CD4-positive, alpha-beta memory T cell (primary cell): ENCODE measurements around the gene ELOVL6. TPM values are rescaled to one million over a fixed set of nuclear protein-coding genes. Genes with fewer than 3 reads are reported as not detected.
"Not testable (repeated sequence)": the region's sequence is repeated elsewhere in the genome, so short reads cannot be mapped to it uniquely, and the experiment has no call there.

Experiments
- CTCF ChIA-PET: fragments of 350-600 bp; sonication (Branson Sonifier 250); formaldehyde crosslinking; loops from one replicate; lab custom pipeline; 2021; ENCODE audit warnings: inconsistent platforms; ENCODE audit not compliant: partially characterized antibody; lab: Charles Lee
- POLR2A ChIA-PET: fragments of 350-600 bp; sonication (Branson Sonifier 250); formaldehyde crosslinking; loops from one replicate; lab custom pipeline; 2021; ENCODE audit not compliant: partially characterized antibody; lab: Charles Lee
- DNase-seq, 5 donors: peaks; one replicate each; pipeline versions ENCODE4 v3.0.0 to v3.0.0-alpha.2; 2020 to 2022; ENCODE audit warnings: mixed read lengths in 1 of 5
- H3K27ac ChIP-seq: one replicate; pipeline ENCODE4 v1.7.0; 2013; ENCODE audit warnings: low read depth, low read length
- H3K27me3 ChIP-seq: 2 replicates; pipeline ENCODE4 v1.7.0; 2013; ENCODE audit warnings: mild to moderate bottlenecking, low read length, moderate library complexity; ENCODE audit not compliant: insufficient read depth
- H3K36me3 ChIP-seq: 2 replicates; pipeline ENCODE4 v1.7.0; 2013; ENCODE audit warnings: mild to moderate bottlenecking, low read length, moderate library complexity; ENCODE audit not compliant: insufficient read depth
- H3K4me1 ChIP-seq: 2 replicates; pipeline ENCODE4 v1.7.0; 2013; ENCODE audit warnings: mild to moderate bottlenecking, low read length, moderate library complexity; ENCODE audit not compliant: insufficient read depth
- H3K4me3 ChIP-seq, 2 donors: one replicate each; pipeline ENCODE4 v1.7.0; 2013; ENCODE audit warnings: low read length in 2 of 2, mild to moderate bottlenecking in 1 of 2
- H3K9me3 ChIP-seq, 2 donors: one replicate each; pipeline ENCODE4 v1.7.0; 2013; ENCODE audit warnings: low read length in 2 of 2, control low read depth in 1 of 2; ENCODE audit not compliant: control insufficient read depth in 1 of 2
- H3K27ac Mint-ChIP-seq, 7 donors: one replicate each; pipeline ENCODE4 v1.8.0; 2020 to 2021; ENCODE audit warnings: mixed read lengths in 7 of 7, mild to moderate bottlenecking in 6 of 7, inconsistent platforms in 3 of 7, moderate library complexity in 3 of 7
- H3K27me3 Mint-ChIP-seq, 2 donors: one replicate each; pipeline ENCODE4 v1.8.0; 2020 to 2021; ENCODE audit warnings: mixed read lengths in 2 of 2
- H3K36me3 Mint-ChIP-seq, 2 donors: one replicate each; pipeline ENCODE4 v1.8.0; 2020 to 2021; ENCODE audit warnings: mixed read lengths in 2 of 2, inconsistent platforms in 1 of 2, mild to moderate bottlenecking in 1 of 2
- H3K4me1 Mint-ChIP-seq, 4 donors: one replicate each; pipeline ENCODE4 v1.8.0; 2020 to 2021; ENCODE audit warnings: mixed read lengths in 4 of 4, mild to moderate bottlenecking in 1 of 4
- H3K4me3 Mint-ChIP-seq, 8 donors: one replicate each; pipeline ENCODE4 v1.8.0; 2020 to 2021; ENCODE audit warnings: mixed read lengths in 8 of 8, mild to moderate bottlenecking in 7 of 8, moderate library complexity in 6 of 8, inconsistent platforms in 3 of 8
- H3K9me3 Mint-ChIP-seq, 8 donors: one replicate each; pipeline ENCODE4 v1.8.0; 2020 to 2021; ENCODE audit warnings: mixed read lengths in 8 of 8, mild to moderate bottlenecking in 5 of 8, inconsistent platforms in 3 of 8, moderate library complexity in 1 of 8
- intact Hi-C: fragments of 100-400 bp; cut with micrococcal nuclease; formaldehyde crosslinking; loops from one replicate; pipeline ENCODE4 v1.15.1; 2023
- polyA plus RNA-seq, 2 donors: library from polyadenylated mRNA; unstranded; fragments of 300-500 nt; fragmentation: Illumina TruSeq; gene quantifications; one replicate each; pipeline ENCODE4 v1.2.3, GENCODE V29; 2021
- total RNA-seq, 2 experiments: library from RNA; stranded (reverse); gene quantifications; one replicate each; pipeline ENCODE4 v1.2.3, GENCODE V29; 2021

Gene ELOVL6
- total and polyA plus RNA-seq, 4 experiments from 2014 or later = 1.1 to 3.4 (median 2.3) TPM

DNA sequence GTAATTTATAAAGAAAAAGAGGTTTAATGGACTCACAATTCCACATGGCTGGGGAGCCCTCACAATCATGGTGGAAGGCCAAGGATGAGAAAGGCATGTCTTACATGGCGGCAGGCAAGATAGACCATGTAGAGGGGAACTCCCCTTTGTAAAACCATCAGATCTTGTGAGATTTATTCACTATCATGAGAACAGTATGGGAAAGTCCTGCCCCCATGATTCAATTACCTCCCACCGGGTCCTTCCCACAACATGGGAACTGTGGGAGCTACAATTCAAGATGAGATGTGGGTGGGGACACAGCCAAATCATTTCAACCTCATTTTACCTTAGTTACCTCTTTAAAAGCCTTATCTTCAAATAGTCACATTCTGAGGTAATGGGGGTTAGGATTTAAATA lies 30.9 kb upstream of the ELOVL6 start:
- no peaks in the 10 kb centered on the region for H3K36me3 Mint-ChIP-seq
- H3K4me1 Mint-ChIP-seq = no peaks in the 10 kb centered on the region
- no peak overlapping the region for H3K27ac Mint-ChIP-seq
- Histone ChIP-seq H3K4me1 (no peaks in the 10 kb centered on the region), H3K27ac (no peak overlapping the region), H3K36me3 (no peaks in the 10 kb centered on the region), H3K27me3 (no peaks in the 10 kb centered on the region), H3K9me3 (no peaks in the 10 kb centered on the region), H3K4me3 (no peak overlapping the region)
- DNase-seq = no peak
- CTCF ChIA-PET = no interaction called here
- peaks cover 3 to 4% of the 10 kb centered on the region in 2 donors for H3K27me3 Mint-ChIP-seq
- peaks cover 0 to 8% (median 0%) of the 10 kb centered on the region in 8 donors for H3K9me3 Mint-ChIP-seq
- H3K4me3 Mint-ChIP-seq = no peak overlapping the region
- intact Hi-C loops = no loop called here
- POLR2A ChIA-PET = no interaction called here

GRCh38 chr4:110224812-110225211 lies 26.4 kb upstream of the ELOVL6 start:
- no peaks in the 10 kb centered on the region for H3K36me3 ChIP-seq
- intact Hi-C loops = no loop called here
- no peaks in the 10 kb centered on the region for H3K27me3 ChIP-seq
- Mint-ChIP-seq H3K4me3 (no peak overlapping the region), H3K27ac (no peak overlapping the region), H3K4me1 (no peaks in the 10 kb centered on the region), H3K9me3 (peaks cover 0 to 6% (median 3%) of the 10 kb centered on the region in 8 donors), H3K36me3 (no peaks in the 10 kb centered on the region), H3K27me3 (peaks cover 5 to 7% of the 10 kb centered on the region in 2 donors)
- H3K27ac ChIP-seq = no peak overlapping the region
- H3K4me3 ChIP-seq = no peak overlapping the region
- no peak for DNase-seq
- no peaks in the 10 kb centered on the region for H3K4me1 ChIP-seq
- H3K9me3 ChIP-seq = no peaks in the 10 kb centered on the region
- CTCF ChIA-PET = interaction anchor here (1.0 to 1.2 kb wide), 3 partner anchors 10 to 175 kb away, joined by 3 read pairs; no protein-coding TSS in a partner anchor
- POLR2A ChIA-PET = no interaction called here

GRCh38 chr4:110224142-110224541 lies 25.7 kb upstream of the ELOVL6 start:
- H3K4me3 ChIP-seq = no peak overlapping the region
- no peaks in the 10 kb centered on the region for H3K36me3 Mint-ChIP-seq
- intact Hi-C loops = no loop called here
- H3K9me3 ChIP-seq = no peaks in the 10 kb centered on the region
- no peak overlapping the region for H3K4me3 Mint-ChIP-seq
- no peaks in the 10 kb centered on the region for H3K4me1 ChIP-seq
- no peaks in the 10 kb centered on the region for H3K36me3 ChIP-seq
- no peak overlapping the region for H3K27ac Mint-ChIP-seq
- peaks cover 5 to 7% of the 10 kb centered on the region in 2 donors for H3K27me3 Mint-ChIP-seq
- H3K9me3 Mint-ChIP-seq = peaks cover under 1 to 12% (median 4%) of the 10 kb centered on the region in 8 donors
- DNase-seq = no peak
- POLR2A ChIA-PET = no interaction called here
- H3K4me1 Mint-ChIP-seq = no peaks in the 10 kb centered on the region
- no peak overlapping the region for H3K27ac ChIP-seq
- CTCF ChIA-PET = interaction anchor here (1.2 kb wide), 2 partner anchors 173 to 175 kb away, joined by 3 read pairs; no protein-coding TSS in a partner anchor
- no peaks in the 10 kb centered on the region for H3K27me3 ChIP-seq

DNA sequence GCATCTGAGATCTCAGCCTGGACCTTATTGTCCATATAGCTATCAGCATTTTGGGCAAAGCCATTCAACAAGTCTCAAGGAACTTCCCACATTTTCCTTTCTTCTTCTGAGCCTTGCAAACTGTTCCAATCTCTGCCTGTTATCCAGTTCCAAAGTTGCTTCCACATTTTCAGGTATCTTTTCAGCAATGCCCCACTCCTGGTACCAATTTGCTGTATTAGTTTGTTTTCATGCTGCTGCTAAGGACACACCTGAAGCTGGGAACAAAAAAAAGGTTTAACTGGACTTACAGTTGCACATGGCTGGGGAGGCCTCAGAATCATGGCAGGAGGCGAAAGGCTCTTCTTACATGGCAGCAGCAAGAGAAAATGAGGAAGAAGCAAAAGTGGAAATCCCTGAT lies 20.5 kb upstream of the ELOVL6 start:
- H3K27me3 ChIP-seq, H3K27ac Mint-ChIP-seq, intact Hi-C loops, H3K4me3 ChIP-seq, DNase-seq, H3K27ac ChIP-seq, H3K36me3 ChIP-seq, H3K36me3 Mint-ChIP-seq, H3K4me3 Mint-ChIP-seq, POLR2A ChIA-PET, H3K4me1 ChIP-seq, H3K9me3 ChIP-seq, H3K4me1 Mint-ChIP-seq: not testable (repeated sequence)
- Mint-ChIP-seq H3K9me3 (peaks cover 5 to 30% (median 12%) of the 10 kb centered on the region in 8 donors), H3K27me3 (peaks cover 7 to 13% of the 10 kb centered on the region in 2 donors)
- CTCF ChIA-PET = interaction anchor here (11.2 kb wide), 1 partner anchor 169 kb away, joined by 179 read pairs; no protein-coding TSS in a partner anchor

- peaks cover 5 to 30% (median 12%) of the 10 kb centered on the region in 8 donors for H3K9me3 Mint-ChIP-seq
- H3K27me3 Mint-ChIP-seq = peaks cover 7 to 13% of the 10 kb centered on the region in 2 donors
- POLR2A ChIA-PET, DNase-seq, H3K4me1 ChIP-seq, intact Hi-C loops, H3K36me3 ChIP-seq, H3K9me3 ChIP-seq, H3K27ac ChIP-seq, H3K4me3 Mint-ChIP-seq, H3K4me3 ChIP-seq, H3K27me3 ChIP-seq, H3K27ac Mint-ChIP-seq, H3K4me1 Mint-ChIP-seq, H3K36me3 Mint-ChIP-seq: not testable (repeated sequence)
- CTCF ChIA-PET = interaction anchor here (1.7 to 11.2 kb wide), 2 partner anchors 167 to 211 kb away, joined by 3 to 179 read pairs; no protein-coding TSS in a partner anchor
Measured at GRCh38 chr4:110217181-110217580, 18.8 kb upstream of the ELOVL6 start.

DNA sequence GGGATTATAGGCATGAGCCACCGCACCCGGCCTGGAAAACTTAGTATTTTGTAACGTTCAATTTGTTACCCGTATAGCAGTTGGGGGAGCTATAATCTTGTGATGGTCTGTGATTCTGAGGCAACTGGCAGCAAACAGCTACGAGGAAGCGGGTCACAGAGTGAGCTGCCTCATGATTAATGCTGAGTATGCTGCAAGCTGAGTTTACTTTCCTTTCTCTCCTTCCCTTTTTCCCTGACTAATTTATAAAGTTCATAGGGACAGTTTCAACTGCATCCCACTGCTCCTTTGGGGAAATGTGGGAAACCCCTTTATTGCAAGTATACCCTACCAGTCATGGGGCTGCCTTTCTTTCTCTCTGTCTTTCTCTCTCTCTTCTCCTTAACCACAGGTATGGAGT lies 17.7 kb upstream of the ELOVL6 start:
- no peaks in the 10 kb centered on the region for H3K4me1 ChIP-seq
- H3K36me3 Mint-ChIP-seq = no peaks in the 10 kb centered on the region
- peaks cover 7 to 11% of the 10 kb centered on the region in 2 donors for H3K27me3 Mint-ChIP-seq
- H3K27ac Mint-ChIP-seq = no peak overlapping the region
- DNase-seq = no peak
- peaks cover 0 to 3% (median 2%) of the 10 kb centered on the region in 4 donors for H3K4me1 Mint-ChIP-seq
- H3K36me3 ChIP-seq = no peaks in the 10 kb centered on the region
- H3K4me3 ChIP-seq = no peak overlapping the region
- no peak overlapping the region for H3K4me3 Mint-ChIP-seq
- ChIA-PET CTCF (interaction anchor here (11.2 kb wide), 1 partner anchor 166 kb away, joined by 179 read pairs; no protein-coding TSS in a partner anchor), POLR2A (no interaction called here)
- H3K9me3 Mint-ChIP-seq = peaks cover 5 to 30% (median 12%) of the 10 kb centered on the region in 8 donors
- intact Hi-C loops = no loop called here
- no peaks in the 10 kb centered on the region for H3K27me3 ChIP-seq
- H3K27ac ChIP-seq = no peak overlapping the region
- H3K9me3 ChIP-seq = no peaks in the 10 kb centered on the region

DNA sequence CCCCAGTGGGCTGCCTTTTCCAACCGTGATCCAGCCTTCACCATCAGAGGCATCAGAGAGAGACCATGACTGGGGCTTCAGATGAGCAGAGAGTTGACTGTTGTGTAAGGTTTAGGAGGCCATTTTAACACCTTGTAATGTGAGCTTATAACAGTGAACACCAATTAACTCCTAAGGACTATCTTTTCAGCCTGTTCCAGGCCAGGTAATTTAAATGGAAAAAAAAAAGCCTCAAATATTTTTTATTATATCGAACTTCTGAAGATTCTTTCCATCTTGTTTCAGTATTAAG lies 13.3 kb upstream of the ELOVL6 start:
- H3K4me3 ChIP-seq = no peak overlapping the region
- no peaks in the 10 kb centered on the region for H3K9me3 Mint-ChIP-seq
- H3K27me3 ChIP-seq = no peaks in the 10 kb centered on the region
- no peaks in the 10 kb centered on the region for H3K36me3 ChIP-seq
- H3K4me3 Mint-ChIP-seq = no peak overlapping the region
- H3K27me3 Mint-ChIP-seq = peaks cover 3 to 6% of the 10 kb centered on the region in 2 donors
- peaks cover 0 to 5% (median 3%) of the 10 kb centered on the region in 4 donors for H3K4me1 Mint-ChIP-seq
- ChIA-PET POLR2A (no interaction called here), CTCF (interaction anchor here (0.6 to 11.2 kb wide), 9 partner anchors 11 to 301 kb away, joined by 3 to 179 read pairs (median 3); partner anchors contain the start of gene ELOVL6)
- no peaks in the 10 kb centered on the region for H3K36me3 Mint-ChIP-seq
- H3K9me3 ChIP-seq = no peaks in the 10 kb centered on the region
- DNase-seq = no peak
- H3K4me1 ChIP-seq = no peaks in the 10 kb centered on the region
- H3K27ac Mint-ChIP-seq = no peak overlapping the region
- H3K27ac ChIP-seq = no peak overlapping the region
- intact Hi-C loops = loop anchor here (1.0 to 5.0 kb wide), 3 partner anchors 161 to 306 kb away; no protein-coding TSS in a partner anchor
